Smooth muscle cell (in vitro differentiated cells): ENCODE measurements around the gene KRI1. TPM values are rescaled to one million over a fixed set of nuclear protein-coding genes. Genes with fewer than 3 reads are reported as not detected.
"Not testable (repeated sequence)": the region's sequence is repeated elsewhere in the genome, so short reads cannot be mapped to it uniquely, and the experiment has no call there.

Experiments used
- DNase-seq: peaks from one replicate; lab custom pipeline; 2025; ENCODE audit not compliant: unreplicated experiment; lab: John Stamatoyannopoulos, UW
- H2AFZ ChIP-seq: fragments of 200-600 bp; sonication (generic); 2 replicates; pipeline ENCODE4 v1.6.0; 2016; ENCODE audit warnings: antibody characterized with exemption, low read depth, mild to moderate bottlenecking
- H3F3A ChIP-seq: fragments of 200-600 bp; sonication (generic); 2 replicates; pipeline ENCODE4 v1.6.0; 2017; ENCODE audit warnings: antibody characterized with exemption, low read depth
- H3K27ac ChIP-seq: fragments of 200-600 bp; sonication (generic); 2 replicates; pipeline ENCODE4 v1.5.1; 2016; ENCODE audit warnings: low read depth, mild to moderate bottlenecking
- H3K27me3 ChIP-seq: fragments of 200-600 bp; sonication (generic); 2 replicates; pipeline ENCODE4 v1.6.1; 2016; ENCODE audit warnings: low read depth, mild to moderate bottlenecking
- H3K36me3 ChIP-seq: fragments of 200-600 bp; sonication (generic); 2 replicates; pipeline ENCODE4 v1.5.1; 2016; ENCODE audit warnings: low read depth
- H3K4me1 ChIP-seq: fragments of 200-600 bp; sonication (generic); 2 replicates; pipeline ENCODE4 v1.5.1; 2016; ENCODE audit warnings: low read depth
- H3K4me2 ChIP-seq: fragments of 200-600 bp; sonication (generic); 2 replicates; pipeline ENCODE4 v1.6.0; 2016; ENCODE audit warnings: mild to moderate bottlenecking
- H3K4me3 ChIP-seq: fragments of 200-600 bp; sonication (generic); 2 replicates; pipeline ENCODE4 v1.5.1; 2016; ENCODE audit warnings: mild to moderate bottlenecking
- H3K79me2 ChIP-seq: fragments of 200-600 bp; sonication (generic); 2 replicates; pipeline ENCODE4 v1.6.0; 2016; ENCODE audit warnings: low read depth, mild to moderate bottlenecking
- H3K9ac ChIP-seq: fragments of 200-600 bp; sonication (generic); 2 replicates; pipeline ENCODE4 v1.6.0; 2016; ENCODE audit warnings: low read depth
- H3K9me3 ChIP-seq: fragments of 200-600 bp; sonication (generic); replicated peaks from 2 replicates; pipeline ENCODE4 v1.5.1; 2016; ENCODE audit warnings: low read depth
- H4K20me1 ChIP-seq: fragments of 200-600 bp; sonication (generic); 2 replicates; pipeline ENCODE4 v1.6.0; 2016; ENCODE audit warnings: low read depth
- CTCF ChIP-seq: fragments of 200-600 bp; sonication (generic); IDR thresholded peaks from 2 replicates; pipeline ENCODE4 v1.5.1; 2017; ENCODE audit warnings: borderline replicate concordance, mild to moderate bottlenecking, antibody characterized with exemption; ENCODE audit not compliant: insufficient read depth, poor library complexity, severe bottlenecking
- WGBS: methylation state at CpG from one replicate; pipeline ENCODE4 v1.1.7; 2016; ENCODE audit warnings: low lambda C conversion rate; 5-methylcytosine and 5-hydroxymethylcytosine counted together
- polyA plus RNA-seq: library from polyadenylated mRNA; unstranded; fragments of >200 nt; fragmentation: Nextera tagmentation; extraction: Ambion mirVana; gene quantifications from 2 replicates; pipeline ENCODE4 v1.2.1, GENCODE V29; 2016
- total RNA-seq: library from RNA; depleted of rRNA; stranded (reverse); fragments of >200 nt; gene quantifications from 2 replicates; pipeline ENCODE4 v1.2.3, GENCODE V29; 2014

Gene KRI1
- total and polyA plus RNA-seq, 2 experiments from 2014 or later: 7.1 to 10.1 TPM

DNA sequence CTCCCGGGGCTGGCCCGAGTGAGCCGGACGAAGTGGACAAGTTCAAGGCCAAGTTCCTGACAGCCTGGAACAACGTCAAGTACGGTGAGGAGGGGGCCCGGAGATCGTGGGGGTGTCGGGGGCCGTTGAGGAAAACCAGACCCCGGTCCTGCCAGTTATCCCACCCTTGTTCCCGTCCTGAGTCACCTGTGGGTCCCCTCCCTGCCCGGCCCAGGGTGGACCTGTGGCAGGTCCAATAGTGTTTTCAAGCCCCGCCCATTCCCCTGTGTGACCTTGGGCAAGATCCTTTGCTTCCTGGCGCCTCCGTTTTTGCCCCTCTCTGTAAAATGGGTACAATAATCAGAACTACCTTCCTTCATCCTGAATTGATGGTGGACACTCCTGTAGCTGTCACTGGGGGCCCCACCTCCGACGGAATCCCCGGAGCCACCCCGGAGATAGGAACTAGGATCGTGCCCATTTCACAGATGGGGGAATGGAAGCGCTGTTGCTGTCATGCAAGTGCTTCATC lies 21.5 kb downstream of the KRI1 start:
- Histone ChIP-seq H3K79me2 (peaks cover 35% of the 10 kb centered on the region), H3F3A (no peaks in the 10 kb centered on the region), H2AFZ (peak overlapping the region; percentile 87), H4K20me1 (peaks cover 9% of the 10 kb centered on the region), H3K9ac (peak overlapping the region; percentile 87), H3K9me3 (no peaks in the 10 kb centered on the region), H3K4me1 (peaks cover 6% of the 10 kb centered on the region), H3K36me3 (no peaks in the 10 kb centered on the region), H3K4me3 (peak overlapping the region; percentile 96), H3K27ac (no peak overlapping the region), H3K27me3 (no peaks in the 10 kb centered on the region), H3K4me2 (peak overlapping the region; percentile 83)
- DNase-seq: no peak
- no peak for TF ChIP-seq CTCF
- WGBS: 34% methylated on average over 17 of the region's 22 CpGs

DNA sequence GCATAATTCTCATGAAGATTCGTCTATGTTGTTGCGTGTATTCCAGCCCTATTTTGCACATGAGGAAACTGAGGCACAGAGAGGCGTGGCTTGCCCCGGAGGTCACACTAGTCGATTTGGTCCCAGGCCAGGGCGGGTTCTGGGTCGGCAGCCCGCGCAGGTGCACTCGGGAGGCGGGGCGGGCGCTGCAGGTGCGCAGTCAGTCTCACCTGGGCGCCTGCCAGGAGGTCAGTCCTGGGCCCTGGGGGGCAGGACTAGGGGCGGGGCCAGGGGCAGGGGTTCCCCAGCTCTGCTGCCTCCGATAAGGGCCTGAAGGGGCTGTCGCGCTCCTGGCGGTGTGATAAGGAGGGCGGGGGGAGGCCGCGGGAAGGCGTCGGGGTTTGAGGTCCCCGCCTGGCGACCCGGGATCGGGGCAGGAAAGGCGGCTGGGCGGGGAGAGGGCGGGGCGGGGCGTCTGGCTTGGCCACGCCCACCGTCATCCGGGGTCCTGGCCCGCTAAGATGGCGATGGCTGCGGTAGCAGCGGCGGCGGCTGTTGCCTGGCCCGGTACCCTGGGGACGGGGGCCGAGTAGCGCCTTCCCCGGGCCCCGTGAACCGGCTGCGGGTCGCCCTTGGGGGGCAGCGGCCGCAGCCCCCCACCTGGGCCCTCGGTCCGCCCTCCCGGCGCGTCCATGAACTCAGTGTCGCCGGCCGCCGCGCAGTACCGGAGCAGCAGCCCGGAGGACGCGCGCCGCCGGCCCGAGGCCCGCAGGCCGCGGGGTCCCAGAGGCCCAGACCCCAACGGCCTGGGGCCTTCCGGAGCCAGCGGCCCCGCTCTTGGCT lies 22.2 kb downstream of the KRI1 start, which contains the start of gene ATG4D:
Gene ATG4D, plus strand, starts transcription at position 485 of the 822 bp plus-strand sequence. Its CDS starts 187 bp downstream, at position 672.
- Histone ChIP-seq H3K27me3 (no peaks in the 10 kb centered on the region), H3K36me3 (no peaks in the 10 kb centered on the region), H3K9me3 (no peaks in the 10 kb centered on the region), H3K9ac (peak within 1 kb of the TSS; percentile 87), H3K4me2 (peak within 1 kb of the TSS; percentile 83), H3F3A (no peaks in the 10 kb centered on the region), H3K79me2 (peaks cover 35% of the 10 kb centered on the region), H3K27ac (no peak within 1 kb of the TSS), H2AFZ (peak within 1 kb of the TSS; percentile 87), H3K4me1 (peaks cover 6% of the 10 kb centered on the region), H4K20me1 (peaks cover 6% of the 10 kb centered on the region), H3K4me3 (peak within 1 kb of the TSS; percentile 96)
- 2% methylated on average over 58 of the region's 79 CpGs for WGBS
- no peak for TF ChIP-seq CTCF
- DNase-seq: peak; percentile 48

- Histone ChIP-seq H3K4me3 (peak overlapping the region; percentile 96), H4K20me1 (peaks cover under 1% of the 10 kb centered on the region), H3F3A (no peaks in the 10 kb centered on the region), H3K27me3 (no peaks in the 10 kb centered on the region), H3K36me3 (no peaks in the 10 kb centered on the region), H3K4me2 (peak overlapping the region; percentile 83), H3K9me3 (no peaks in the 10 kb centered on the region), H3K9ac (no peak overlapping the region), H3K79me2 (peaks cover 35% of the 10 kb centered on the region), H3K4me1 (peaks cover 6% of the 10 kb centered on the region), H3K27ac (no peak overlapping the region), H2AFZ (no peak overlapping the region)
- no peak for TF ChIP-seq CTCF
- 82% methylated on average over 8 of the region's 8 CpGs for WGBS
- DNase-seq: no peak
These were observed 22.8 kb downstream of the KRI1 start for GRCh38 chr19:10543059-10543419.

- not testable (repeated sequence) for H3K79me2 ChIP-seq, H3K4me3 ChIP-seq, H3K4me1 ChIP-seq, H4K20me1 ChIP-seq, H3K27me3 ChIP-seq, H2AFZ ChIP-seq, H3K4me2 ChIP-seq, H3K27ac ChIP-seq, H3F3A ChIP-seq, H3K9me3 ChIP-seq, H3K36me3 ChIP-seq, H3K9ac ChIP-seq, DNase-seq
- 93% methylated on average over 7 of the region's 9 CpGs for WGBS
These were observed 26.8 kb downstream of the KRI1 start for GRCh38 chr19:10539016-10539415.
